KMS-11 (cell line): Measurements from ENCODE around the gene SLC22A3.

Experiments
- H2AFZ ChIP-seq: fragments of 200-600 bp; sonication (generic); 2 replicates; pipeline ENCODE4 v1.6.1; 2016; ENCODE audit warnings: antibody characterized with exemption, mixed run types, low read depth
- H3K27ac ChIP-seq: fragments of 200-600 bp; sonication (generic); 2 replicates; pipeline ENCODE4 v1.6.1; 2016; ENCODE audit warnings: mild to moderate bottlenecking, mixed run types
- H3K27me3 ChIP-seq: fragments of 200-600 bp; sonication (generic); 2 replicates; pipeline ENCODE4 v1.6.1; 2017; ENCODE audit warnings: mild to moderate bottlenecking, low read depth, mixed run types, moderate library complexity; ENCODE audit not compliant: insufficient read depth
- H3K36me3 ChIP-seq: fragments of 200-600 bp; sonication (generic); 2 replicates; pipeline ENCODE4 v1.6.1; 2017; ENCODE audit warnings: mild to moderate bottlenecking, mixed run types; ENCODE audit not compliant: insufficient read depth
- H3K4me1 ChIP-seq: fragments of 200-600 bp; sonication (generic); 2 replicates; pipeline ENCODE4 v1.6.1; 2016; ENCODE audit warnings: mild to moderate bottlenecking, low read depth, mixed run types; ENCODE audit not compliant: poor library complexity, severe bottlenecking
- H3K4me2 ChIP-seq: fragments of 200-600 bp; sonication (generic); 2 replicates; pipeline ENCODE4 v1.7.0; 2016; ENCODE audit warnings: mild to moderate bottlenecking, mixed run types
- H3K4me3 ChIP-seq: fragments of 200-600 bp; sonication (generic); IDR thresholded peaks from 2 replicates; pipeline ENCODE4 v1.6.1; 2017; ENCODE audit warnings: low read depth, low read length, mixed read lengths; ENCODE audit not compliant: insufficient read depth
- H3K79me2 ChIP-seq: fragments of 200-600 bp; sonication (generic); 2 replicates; pipeline ENCODE4 v1.6.1; 2016; ENCODE audit warnings: low read depth, mixed run types; ENCODE audit not compliant: insufficient read depth
- H3K9ac ChIP-seq: fragments of 200-600 bp; sonication (generic); 2 replicates; pipeline ENCODE4 v1.6.1; 2016; ENCODE audit warnings: mild to moderate bottlenecking, mixed run types
- H4K20me1 ChIP-seq: fragments of 200-600 bp; sonication (generic); 2 replicates; pipeline ENCODE4 v1.6.1; 2016; ENCODE audit warnings: mild to moderate bottlenecking, mixed run types; ENCODE audit not compliant: insufficient read depth
- CTCF ChIP-seq: fragments of 200-600 bp; sonication (generic); conservative IDR thresholded peaks from 2 replicates; pipeline ENCODE4 v1.6.1; 2017; ENCODE audit warnings: low read depth, mild to moderate bottlenecking, antibody characterized with exemption, low read length, moderate library complexity, mixed read lengths

The SLC22A3 gene

GRCh38 chr6:160426136-160426535 lies 78.0 kb downstream of the SLC22A3 start:
- H3K79me2 ChIP-seq = no peaks in the 10 kb centered on the region
- peaks cover 5% of the 10 kb centered on the region for H3K4me1 ChIP-seq
- H3K27ac ChIP-seq = no peak overlapping the region
- no peak for TF ChIP-seq CTCF
- H3K9ac ChIP-seq = no peak overlapping the region
- no peak overlapping the region for H2AFZ ChIP-seq
- H3K27me3 ChIP-seq = no peaks in the 10 kb centered on the region
- H4K20me1 ChIP-seq = no peaks in the 10 kb centered on the region
- H3K4me3 ChIP-seq = no peak overlapping the region
- H3K4me2 ChIP-seq = no peak overlapping the region
- no peaks in the 10 kb centered on the region for H3K36me3 ChIP-seq

GRCh38 chr6:160427312-160428068 lies 79.3 kb downstream of the SLC22A3 start:
- H3K36me3 ChIP-seq = no peaks in the 10 kb centered on the region
- no peaks in the 10 kb centered on the region for H3K27me3 ChIP-seq
- H3K27ac ChIP-seq = no peak overlapping the region
- no peak overlapping the region for H2AFZ ChIP-seq
- H3K79me2 ChIP-seq = no peaks in the 10 kb centered on the region
- no peaks in the 10 kb centered on the region for H4K20me1 ChIP-seq
- TF ChIP-seq CTCF = no peak
- no peak overlapping the region for H3K4me3 ChIP-seq
- no peak overlapping the region for H3K9ac ChIP-seq
- H3K4me1 ChIP-seq = peaks cover 5% of the 10 kb centered on the region
- no peak overlapping the region for H3K4me2 ChIP-seq

GRCh38 chr6:160428069-160428430 lies 79.9 kb downstream of the SLC22A3 start:
- no peak for TF ChIP-seq CTCF
- Histone ChIP-seq H3K4me1 (peaks cover 5% of the 10 kb centered on the region), H3K27me3 (no peaks in the 10 kb centered on the region), H3K9ac (no peak overlapping the region), H3K79me2 (no peaks in the 10 kb centered on the region), H3K36me3 (no peaks in the 10 kb centered on the region), H2AFZ (no peak overlapping the region), H3K4me2 (no peak overlapping the region), H4K20me1 (no peaks in the 10 kb centered on the region), H3K4me3 (no peak overlapping the region), H3K27ac (no peak overlapping the region)

- no peaks in the 10 kb centered on the region for H4K20me1 ChIP-seq
- H3K9ac ChIP-seq = no peak overlapping the region
- H3K4me3 ChIP-seq = no peak overlapping the region
- H2AFZ ChIP-seq = no peak overlapping the region
- no peaks in the 10 kb centered on the region for H3K36me3 ChIP-seq
- H3K27me3 ChIP-seq = no peaks in the 10 kb centered on the region
- no peak overlapping the region for H3K4me2 ChIP-seq
- TF ChIP-seq CTCF = no peak
- H3K4me1 ChIP-seq = peaks cover 5% of the 10 kb centered on the region
- H3K79me2 ChIP-seq = no peaks in the 10 kb centered on the region
- H3K27ac ChIP-seq = no peak overlapping the region
Measured at GRCh38 chr6:160428818-160429619, 80.8 kb downstream of the SLC22A3 start.
